Measurements from ENCODE around the gene MDH2. TPM values are rescaled to one million over a fixed set of nuclear protein-coding genes. Genes with fewer than 3 reads are reported as not detected.
"Not testable (repeated sequence)": the region's sequence is repeated elsewhere in the genome, so short reads cannot be mapped to it uniquely, and the experiment has no call there.

MDH2 gene
- total RNA-seq, 4 donors from 2014 or later: 52.0 to 179 (median 139) TPM

- Histone ChIP-seq H3K4me3 (no peak overlapping the region), H3K9me3 (no peaks in the 10 kb centered on the region), H3K27ac (no peak overlapping the region), H3K36me3 (peaks cover 0 to 29% (median 0%) of the 10 kb centered on the region in 3 donors), H3K27me3 (no peaks in the 10 kb centered on the region), H3K4me1 (no peaks in the 10 kb centered on the region)
- TF ChIP-seq POLR2A (IDR thresholded peaks at IDR 0.05): no peak
- TF ChIP-seq, protein P1, sequence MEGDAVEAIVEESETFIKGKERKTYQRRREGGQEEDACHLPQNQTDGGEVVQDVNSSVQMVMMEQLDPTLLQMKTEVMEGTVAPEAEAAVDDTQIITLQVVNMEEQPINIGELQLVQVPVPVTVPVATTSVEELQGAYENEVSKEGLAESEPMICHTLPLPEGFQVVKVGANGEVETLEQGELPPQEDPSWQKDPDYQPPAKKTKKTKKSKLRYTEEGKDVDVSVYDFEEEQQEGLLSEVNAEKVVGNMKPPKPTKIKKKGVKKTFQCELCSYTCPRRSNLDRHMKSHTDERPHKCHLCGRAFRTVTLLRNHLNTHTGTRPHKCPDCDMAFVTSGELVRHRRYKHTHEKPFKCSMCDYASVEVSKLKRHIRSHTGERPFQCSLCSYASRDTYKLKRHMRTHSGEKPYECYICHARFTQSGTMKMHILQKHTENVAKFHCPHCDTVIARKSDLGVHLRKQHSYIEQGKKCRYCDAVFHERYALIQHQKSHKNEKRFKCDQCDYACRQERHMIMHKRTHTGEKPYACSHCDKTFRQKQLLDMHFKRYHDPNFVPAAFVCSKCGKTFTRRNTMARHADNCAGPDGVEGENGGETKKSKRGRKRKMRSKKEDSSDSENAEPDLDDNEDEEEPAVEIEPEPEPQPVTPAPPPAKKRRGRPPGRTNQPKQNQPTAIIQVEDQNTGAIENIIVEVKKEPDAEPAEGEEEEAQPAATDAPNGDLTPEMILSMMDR (IDR thresholded peaks at IDR 0.05): peak; percentile 73 to 95 (median 84)
- DNase-seq: peak; percentile 60 to 89 (median 86)
Measured at GRCh38 chr7:76020031-76020714, 27.7 kb upstream of the MDH2 start.

- Histone ChIP-seq H3K4me3 (no peak overlapping the region), H3K36me3 (peaks cover 0 to 33% (median 0%) of the 10 kb centered on the region in 3 donors)
- TF ChIP-seq, protein P1 (IDR thresholded peaks at IDR 0.05): no peak
- TF ChIP-seq POLR2A (IDR thresholded peaks at IDR 0.05): no peak
Measured at GRCh38 chr7:76022026-76022780, 25.7 kb upstream of the MDH2 start.

GRCh38 chr7:76023002-76023401 is 24.9 kb upstream of the MDH2 start:
- Histone ChIP-seq H3K36me3 (peaks cover 0 to 33% (median 0%) of the 10 kb centered on the region in 3 donors), H3K9me3 (no peaks in the 10 kb centered on the region)
- no peak for DNase-seq

More at GRCh38 chr7:76022026-76022780, 25.7 kb upstream of the MDH2 start:
- no peaks in the 10 kb centered on the region for H3K27me3 ChIP-seq
- H3K9me3 ChIP-seq: no peaks in the 10 kb centered on the region
- H3K27ac ChIP-seq: no peak overlapping the region
- H3K4me1 ChIP-seq: no peaks in the 10 kb centered on the region
- no peak for DNase-seq

DNA sequence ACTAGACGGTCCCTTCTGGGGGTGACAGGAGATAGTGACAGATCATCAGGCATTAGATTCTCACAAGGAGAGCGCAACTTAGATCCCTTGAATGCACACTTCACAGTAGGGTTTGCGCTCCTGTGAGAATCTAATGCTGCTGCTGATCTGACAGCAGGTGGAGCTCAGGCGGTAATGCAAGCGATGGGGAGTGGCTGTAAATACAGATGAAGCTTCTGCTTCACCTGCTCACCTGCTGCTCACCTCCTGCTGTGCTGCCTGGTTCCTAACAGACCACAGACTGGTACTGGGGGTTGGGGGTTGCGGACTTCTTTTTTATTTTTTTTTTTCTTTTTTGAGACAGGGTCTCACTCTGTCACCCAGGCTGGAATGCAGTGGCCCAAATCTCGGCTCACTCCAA is 18.2 kb upstream of the MDH2 start:
- H3K4me1 ChIP-seq, DNase-seq, H3K9me3 ChIP-seq, H3K27ac ChIP-seq, H3K27me3 ChIP-seq, H3K4me3 ChIP-seq, H3K36me3 ChIP-seq: not testable (repeated sequence)
- TF ChIP-seq, protein P1 (IDR thresholded peaks at IDR 0.05): peak in 3 of 6 experiments; percentile 16 to 29 (median 25)

More at GRCh38 chr7:76023002-76023401, 24.9 kb upstream of the MDH2 start:
- Histone ChIP-seq H3K27me3 (no peaks in the 10 kb centered on the region), H3K4me1 (no peaks in the 10 kb centered on the region), H3K4me3 (no peak overlapping the region), H3K27ac (no peak overlapping the region)
- TF ChIP-seq, protein P1 (IDR thresholded peaks at IDR 0.05): no peak
- no peak for TF ChIP-seq POLR2A (IDR thresholded peaks at IDR 0.05)

GRCh38 chr7:76031964-76032363 is 15.9 kb upstream of the MDH2 start:
- no peak for TF ChIP-seq POLR2A (IDR thresholded peaks at IDR 0.05)
- TF ChIP-seq, protein P1 (IDR thresholded peaks at IDR 0.05): no peak
- no peak for DNase-seq
- no peaks in the 10 kb centered on the region for H3K36me3 ChIP-seq

More at GRCh38 chr7:76031964-76032363, 15.9 kb upstream of the MDH2 start:
- H3K9me3 ChIP-seq: no peaks in the 10 kb centered on the region
- H3K4me3 ChIP-seq: no peak overlapping the region
- no peak overlapping the region for H3K27ac ChIP-seq
- H3K27me3 ChIP-seq: no peaks in the 10 kb centered on the region
- H3K4me1 ChIP-seq: no peaks in the 10 kb centered on the region
